Measurements from ENCODE around the gene FXN. TPM values are rescaled to one million over a fixed set of nuclear protein-coding genes. Genes with fewer than 3 reads are reported as not detected.

Gene FXN
- total and polyA plus RNA-seq, 12 donors: 10.3 to 38.7 (median 22.0) TPM

DNA sequence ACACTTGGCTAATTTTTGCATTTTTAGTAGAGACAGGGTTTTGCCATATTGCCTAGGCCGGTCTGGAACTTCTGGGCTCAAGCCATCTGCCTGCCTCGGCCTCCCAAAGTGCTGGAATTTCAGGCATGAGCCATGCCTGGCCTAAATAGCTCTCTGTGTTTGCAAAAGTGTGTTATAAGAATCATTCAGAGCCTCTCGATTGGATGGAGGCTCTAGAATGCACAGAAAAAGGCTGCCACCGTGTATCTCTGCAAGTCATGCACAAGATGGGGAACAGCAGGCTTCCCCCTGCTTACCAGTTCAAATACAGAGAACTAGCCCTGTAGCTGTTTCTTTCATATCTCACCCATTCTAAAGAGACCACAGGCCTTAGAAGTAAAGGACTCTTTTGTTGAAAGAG is 28.3 kb downstream of the FXN start:
- intact Hi-C loops (cut with DNase I): loop anchor here in 1 of 2 donors (10.0 kb wide), 1 partner anchor 71 kb away; no protein-coding TSS in a partner anchor
- no peak for DNase-seq
- WGBS, 4 donors: 79 to 93% (median 87%) methylated on average over 4 of the region's 4 CpGs
- H3K27me3 ChIP-seq: no peaks in the 10 kb centered on the region
- no peaks in the 10 kb centered on the region for H3K4me1 ChIP-seq (replicated peaks in 1 of 2)
- no peak overlapping the region for H3K27ac ChIP-seq
- no peak for TF ChIP-seq POLR2A (IDR thresholded peaks at IDR 0.05)
- TF ChIP-seq, protein P1, sequence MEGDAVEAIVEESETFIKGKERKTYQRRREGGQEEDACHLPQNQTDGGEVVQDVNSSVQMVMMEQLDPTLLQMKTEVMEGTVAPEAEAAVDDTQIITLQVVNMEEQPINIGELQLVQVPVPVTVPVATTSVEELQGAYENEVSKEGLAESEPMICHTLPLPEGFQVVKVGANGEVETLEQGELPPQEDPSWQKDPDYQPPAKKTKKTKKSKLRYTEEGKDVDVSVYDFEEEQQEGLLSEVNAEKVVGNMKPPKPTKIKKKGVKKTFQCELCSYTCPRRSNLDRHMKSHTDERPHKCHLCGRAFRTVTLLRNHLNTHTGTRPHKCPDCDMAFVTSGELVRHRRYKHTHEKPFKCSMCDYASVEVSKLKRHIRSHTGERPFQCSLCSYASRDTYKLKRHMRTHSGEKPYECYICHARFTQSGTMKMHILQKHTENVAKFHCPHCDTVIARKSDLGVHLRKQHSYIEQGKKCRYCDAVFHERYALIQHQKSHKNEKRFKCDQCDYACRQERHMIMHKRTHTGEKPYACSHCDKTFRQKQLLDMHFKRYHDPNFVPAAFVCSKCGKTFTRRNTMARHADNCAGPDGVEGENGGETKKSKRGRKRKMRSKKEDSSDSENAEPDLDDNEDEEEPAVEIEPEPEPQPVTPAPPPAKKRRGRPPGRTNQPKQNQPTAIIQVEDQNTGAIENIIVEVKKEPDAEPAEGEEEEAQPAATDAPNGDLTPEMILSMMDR (IDR thresholded peaks at IDR 0.05): no peak
- H3K9me3 ChIP-seq (replicated peaks in 1 of 3): no peaks in the 10 kb centered on the region
- H3K4me3 ChIP-seq: no peak overlapping the region
- H3K36me3 ChIP-seq (replicated peaks in 1 of 2): peaks cover 0 to 5% of the 10 kb centered on the region in 2 donors

DNA sequence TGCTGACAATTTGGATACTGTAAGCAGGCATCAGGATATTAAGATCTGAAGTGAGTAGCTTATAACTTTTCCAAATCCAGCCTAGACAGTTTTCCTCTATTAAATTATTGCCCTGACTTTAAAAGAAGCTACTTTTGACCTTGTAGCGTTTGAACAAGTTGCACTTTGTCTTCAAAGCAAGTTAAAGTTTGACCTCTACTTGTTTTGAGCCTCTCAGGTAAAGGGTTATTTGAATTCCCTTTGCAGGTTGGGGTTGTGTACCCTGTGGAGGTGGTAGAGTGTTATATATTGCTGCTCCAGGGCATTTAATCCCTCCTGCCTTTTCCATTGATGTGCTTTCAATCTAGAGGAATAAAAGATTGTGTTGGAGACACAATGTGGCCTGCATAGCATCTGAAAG is 30.1 kb downstream of the FXN start:
- Histone ChIP-seq H3K4me3 (no peak overlapping the region), H3K9me3 (replicated peaks in 1 of 3) (no peaks in the 10 kb centered on the region), H3K27me3 (no peaks in the 10 kb centered on the region), H3K27ac (no peak overlapping the region), H3K36me3 (replicated peaks in 1 of 2) (peaks cover 0 to 5% of the 10 kb centered on the region in 2 donors), H3K4me1 (replicated peaks in 1 of 2) (no peaks in the 10 kb centered on the region)
- no peak for TF ChIP-seq POLR2A (IDR thresholded peaks at IDR 0.05)
- TF ChIP-seq, protein P1 (IDR thresholded peaks at IDR 0.05): no peak
- intact Hi-C loops (cut with DNase I): loop anchor here in 1 of 2 donors (10.0 kb wide), 1 partner anchor 69 kb away; no protein-coding TSS in a partner anchor
- no peak for DNase-seq
- 28 to 40% (median 35%) methylated on average over 1 of the region's 1 CpG for WGBS, 4 donors

DNA sequence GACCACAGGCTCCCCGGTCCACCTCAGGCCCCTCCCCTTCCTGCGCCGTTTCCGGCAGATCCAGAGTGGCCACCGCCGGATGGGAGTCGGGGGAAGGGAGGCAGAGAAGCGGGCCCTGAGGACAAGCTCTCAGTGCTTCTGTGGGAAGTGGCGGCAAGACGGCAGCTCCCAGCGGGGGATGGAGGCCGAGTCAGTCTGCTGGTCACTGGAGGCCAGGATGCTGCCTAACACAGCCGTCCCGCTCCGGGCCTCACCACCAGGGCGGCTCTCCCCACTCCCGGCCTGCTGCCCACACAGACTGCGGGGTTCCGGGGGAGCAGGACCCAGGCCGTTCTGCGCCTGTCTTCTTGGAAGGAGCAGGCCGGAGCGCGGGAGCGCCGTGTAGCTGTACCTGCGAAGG is 31.4 kb downstream of the FXN start:
- Histone ChIP-seq H3K9me3 (replicated peaks in 1 of 3) (no peaks in the 10 kb centered on the region), H3K27me3 (no peaks in the 10 kb centered on the region), H3K36me3 (replicated peaks in 1 of 2) (peaks cover 0 to 5% of the 10 kb centered on the region in 2 donors), H3K4me1 (replicated peaks in 1 of 2) (peaks cover 0 to 4% of the 10 kb centered on the region in 2 donors), H3K27ac (no peak overlapping the region), H3K4me3 (no peak overlapping the region)
- intact Hi-C loops (cut with DNase I): loop anchor here in 1 of 2 donors (10.0 kb wide), 1 partner anchor 68 kb away; no protein-coding TSS in a partner anchor
- WGBS, 4 donors: 94 to 98% (median 96%) methylated on average over 17 to 27 of the region's 27 CpGs
- no peak for DNase-seq
- TF ChIP-seq POLR2A (IDR thresholded peaks at IDR 0.05): no peak
- TF ChIP-seq, protein P1 (IDR thresholded peaks at IDR 0.05): no peak

DNA sequence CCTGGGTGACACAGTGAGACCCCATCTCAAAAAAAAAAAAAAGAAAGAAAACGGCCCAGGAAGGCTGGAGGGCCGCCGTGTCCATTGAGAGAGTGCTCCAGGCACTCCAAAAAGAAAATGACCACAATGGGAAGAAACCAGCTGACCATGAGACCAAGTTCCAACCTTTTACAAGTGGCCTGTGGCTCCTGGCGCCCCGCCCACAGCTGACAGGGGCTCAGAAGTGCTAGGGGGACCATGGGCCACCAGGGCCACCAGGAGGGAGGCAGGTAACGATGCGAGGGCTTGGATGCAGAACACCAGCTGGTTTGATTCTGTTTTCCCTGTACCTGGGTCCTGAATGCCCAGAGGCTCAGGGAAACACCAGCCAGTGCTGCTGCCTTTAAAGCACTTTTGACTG is 34.6 kb downstream of the FXN start:
- Histone ChIP-seq H3K4me3 (no peak overlapping the region), H3K27me3 (no peaks in the 10 kb centered on the region), H3K9me3 (replicated peaks in 1 of 3) (no peaks in the 10 kb centered on the region), H3K4me1 (replicated peaks in 1 of 2) (peaks cover 0 to 4% of the 10 kb centered on the region in 2 donors), H3K27ac (no peak overlapping the region), H3K36me3 (replicated peaks in 1 of 2) (peaks cover 0 to 2% of the 10 kb centered on the region in 2 donors)
- DNase-seq: no peak
- 92 to 100% (median 95%) methylated on average over 7 of the region's 7 CpGs for WGBS, 4 donors
- TF ChIP-seq, protein P1 (IDR thresholded peaks at IDR 0.05): no peak
- no peak for TF ChIP-seq POLR2A (IDR thresholded peaks at IDR 0.05)
- intact Hi-C loops (cut with DNase I): no loop called here
